ENCODE measurements around the gene PITPNM3.

The PITPNM3 gene

GRCh38 chr17:6543079-6544010 lies 13.0 kb downstream of the PITPNM3 start:
- H3K4me2 ChIP-seq (ENCODE audit: low read depth, low read length, poor library complexity, severe bottlenecking): no peak overlapping the region
- H3F3A ChIP-seq (ENCODE audit: low read depth): no peaks in the 10 kb centered on the region
- H3K4me3 ChIP-seq (ENCODE audit: low read length, poor library complexity, severe bottlenecking): no peak overlapping the region
- H3K9me3 ChIP-seq (ENCODE audit: insufficient read depth, low read depth, low read length): peaks cover 6% of the 10 kb centered on the region; the same call in 1 of the 2 replicates
- H3K27me3 ChIP-seq (ENCODE audit: insufficient read depth, low read length, poor library complexity, severe bottlenecking): no peaks in the 10 kb centered on the region
- H2AFZ ChIP-seq (ENCODE audit: low read length): no peak overlapping the region
- H3K9me2 ChIP-seq (replicated peaks; ENCODE audit: low read depth, low read length): no peaks in the 10 kb centered on the region
- H3K9ac ChIP-seq (ENCODE audit: low read depth, low read length, poor library complexity, severe bottlenecking): no peak overlapping the region
- no peaks in the 10 kb centered on the region for H3K36me3 ChIP-seq (ENCODE audit: insufficient read depth, low read length)
- no peaks in the 10 kb centered on the region for H3K79me2 ChIP-seq (ENCODE audit: insufficient read depth, low read length)
- TF ChIP-seq EZH2phosphoT487 (IDR thresholded peaks at IDR 0.05; ENCODE audit: borderline replicate concordance) (no peak), CTCF (conservative IDR thresholded peaks at IDR 0.05; ENCODE audit: low read length) (no peak)
- H3K4me1 ChIP-seq (ENCODE audit: insufficient read depth, low read length, poor library complexity, severe bottlenecking): no peaks in the 10 kb centered on the region
- H4K20me1 ChIP-seq (ENCODE audit: insufficient read depth, low read length, poor library complexity, severe bottlenecking): no peaks in the 10 kb centered on the region

DNA sequence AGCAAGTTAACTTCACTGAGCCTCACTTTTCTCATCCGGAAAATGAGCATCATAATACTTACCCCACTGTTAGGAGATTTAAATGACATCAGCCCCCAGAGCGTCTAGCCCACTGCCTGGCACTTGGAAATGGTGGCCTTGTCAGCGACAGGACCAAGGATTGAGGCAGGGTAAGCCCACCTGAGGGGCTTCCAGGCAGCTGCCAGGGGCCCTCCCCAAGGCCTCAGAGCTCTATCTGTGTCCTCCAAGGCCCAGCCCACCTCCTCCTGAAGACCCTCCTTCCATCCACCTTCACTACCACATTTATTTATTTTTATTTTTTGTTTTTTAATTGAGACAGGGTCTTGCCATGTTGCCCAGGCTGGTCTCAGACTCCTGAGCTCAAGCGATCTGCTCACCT lies 13.8 kb downstream of the PITPNM3 start:
- Histone ChIP-seq H3K4me2 (ENCODE audit: low read depth, low read length, poor library complexity, severe bottlenecking) (no peak overlapping the region), H3K4me1 (ENCODE audit: insufficient read depth, low read length, poor library complexity, severe bottlenecking) (no peaks in the 10 kb centered on the region), H3K27me3 (ENCODE audit: insufficient read depth, low read length, poor library complexity, severe bottlenecking) (no peaks in the 10 kb centered on the region), H4K20me1 (ENCODE audit: insufficient read depth, low read length, poor library complexity, severe bottlenecking) (no peaks in the 10 kb centered on the region), H3K9me3 (ENCODE audit: insufficient read depth, low read depth, low read length) (peaks cover 6% of the 10 kb centered on the region; the same call in 1 of the 2 replicates), H3K4me3 (ENCODE audit: low read length, poor library complexity, severe bottlenecking) (no peak overlapping the region), H2AFZ (ENCODE audit: low read length) (no peak overlapping the region), H3K36me3 (ENCODE audit: insufficient read depth, low read length) (no peaks in the 10 kb centered on the region), H3K9me2 (replicated peaks; ENCODE audit: low read depth, low read length) (no peaks in the 10 kb centered on the region), H3K9ac (ENCODE audit: low read depth, low read length, poor library complexity, severe bottlenecking) (no peak overlapping the region), H3K79me2 (ENCODE audit: insufficient read depth, low read length) (no peaks in the 10 kb centered on the region), H3F3A (ENCODE audit: low read depth) (no peaks in the 10 kb centered on the region)
- no peak for TF ChIP-seq EZH2phosphoT487 (IDR thresholded peaks at IDR 0.05; ENCODE audit: borderline replicate concordance)
- TF ChIP-seq CTCF (conservative IDR thresholded peaks at IDR 0.05; ENCODE audit: low read length): no peak

DNA sequence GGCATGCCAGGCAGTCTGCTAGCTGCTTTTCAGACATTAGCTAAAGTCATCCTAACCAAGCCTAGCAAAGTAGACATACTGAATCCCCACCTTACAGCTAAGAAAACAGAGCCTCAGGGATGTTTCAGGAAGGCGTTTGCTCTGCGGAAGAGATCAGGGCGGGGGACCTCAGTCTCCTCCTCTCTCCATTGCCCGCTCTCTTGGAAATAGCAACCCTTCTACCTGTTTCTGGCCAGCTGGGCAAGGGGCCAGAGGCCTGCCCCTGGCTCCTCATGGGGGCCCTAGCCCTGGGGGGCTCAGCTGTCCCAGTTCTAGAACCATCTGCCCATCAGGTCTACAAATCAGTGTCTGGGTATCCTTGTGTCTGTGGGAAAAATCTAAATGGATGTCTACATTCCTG lies 14.5 kb downstream of the PITPNM3 start:
- no peak for TF ChIP-seq CTCF (conservative IDR thresholded peaks at IDR 0.05; ENCODE audit: low read length)
- TF ChIP-seq EZH2phosphoT487 (IDR thresholded peaks at IDR 0.05; ENCODE audit: borderline replicate concordance): no peak

More for the DNA sequence above, 14.5 kb downstream of the PITPNM3 start:
- H3K4me1 ChIP-seq (ENCODE audit: insufficient read depth, low read length, poor library complexity, severe bottlenecking): no peaks in the 10 kb centered on the region
- no peaks in the 10 kb centered on the region for H3F3A ChIP-seq (ENCODE audit: low read depth)
- H4K20me1 ChIP-seq (ENCODE audit: insufficient read depth, low read length, poor library complexity, severe bottlenecking): no peaks in the 10 kb centered on the region
- no peak overlapping the region for H2AFZ ChIP-seq (ENCODE audit: low read length)
- no peak overlapping the region for H3K4me2 ChIP-seq (ENCODE audit: low read depth, low read length, poor library complexity, severe bottlenecking)
- H3K36me3 ChIP-seq (ENCODE audit: insufficient read depth, low read length): no peaks in the 10 kb centered on the region
- H3K79me2 ChIP-seq (ENCODE audit: insufficient read depth, low read length): no peaks in the 10 kb centered on the region
- no peak overlapping the region for H3K4me3 ChIP-seq (ENCODE audit: low read length, poor library complexity, severe bottlenecking)
- H3K9me2 ChIP-seq (replicated peaks; ENCODE audit: low read depth, low read length): no peaks in the 10 kb centered on the region
- no peak overlapping the region for H3K9ac ChIP-seq (ENCODE audit: low read depth, low read length, poor library complexity, severe bottlenecking)
- H3K27me3 ChIP-seq (ENCODE audit: insufficient read depth, low read length, poor library complexity, severe bottlenecking): no peaks in the 10 kb centered on the region
- H3K9me3 ChIP-seq (ENCODE audit: insufficient read depth, low read depth, low read length): peaks cover 6% of the 10 kb centered on the region; the same call in 1 of the 2 replicates

Measured in Loucy (cell line).